H1 (cell line): ENCODE measurements around the gene ZKSCAN8. TPM values are rescaled to one million over a fixed set of nuclear protein-coding genes. Genes with fewer than 3 reads are reported as not detected.

Experiments used
- CTCF ChIA-PET: fragments of 300-600 bp; sonication (Branson Sonifier 250); formaldehyde crosslinking; loops from one replicate; lab custom pipeline; 2021; ENCODE audit not compliant: partially characterized antibody; lab: Charles Lee
- POLR2A ChIA-PET: fragments of 300-600 bp; sonication (Branson Sonifier 250); formaldehyde crosslinking; loops from one replicate; lab custom pipeline; 2021; ENCODE audit warnings: inconsistent platforms; ENCODE audit not compliant: partially characterized antibody; lab: Charles Lee
- DNase-seq, 2 experiments: peaks; one replicate each; pipeline versions ENCODE4 v3.0.0 to v3.0.0-alpha.2; 2010 to 2022; ENCODE audit warnings: low spot score in 2 of 2, low read depth in 1 of 2, mixed read lengths in 1 of 2
- FAIRE-seq: peaks from 2 replicates; lab custom pipeline; 2011; peaks lifted over from hg19 to GRCh38; lab: Jason Lieb, UNC
- H2AFZ ChIP-seq: 2 replicates; pipeline ENCODE4 v1.8.1; 2012; ENCODE audit warnings: low read length, inconsistent platforms
- H2AK5ac ChIP-seq: 2 replicates; pipeline ENCODE4 v1.6.1; 2013; ENCODE audit warnings: low read depth, low read length
- H2BK120ac ChIP-seq: replicated peaks from 2 replicates; pipeline ENCODE3; 2013; ENCODE audit warnings: low read depth, low read length, inconsistent platforms
- H2BK12ac ChIP-seq: 2 replicates; pipeline ENCODE4 v1.6.1; 2013; ENCODE audit warnings: low read depth, low read length
- H2BK15ac ChIP-seq: 2 replicates; pipeline ENCODE4 v1.6.1; 2013; ENCODE audit warnings: low read length
- H2BK20ac ChIP-seq: 2 replicates; pipeline ENCODE4 v1.6.1; 2013; ENCODE audit warnings: low read length
- H2BK5ac ChIP-seq: 2 replicates; pipeline ENCODE4 v1.6.1; 2013; ENCODE audit warnings: low read depth, low read length
- H3K14ac ChIP-seq: 2 replicates; pipeline ENCODE4 v1.6.1; 2013; ENCODE audit warnings: inconsistent platforms; ENCODE audit not compliant: insufficient read length
- H3K18ac ChIP-seq: 2 replicates; pipeline ENCODE4 v1.6.1; 2013; ENCODE audit warnings: low read length; ENCODE audit errors: extremely low read depth
- H3K23ac ChIP-seq: 2 replicates; pipeline ENCODE4 v1.6.1; 2013; ENCODE audit warnings: inconsistent platforms; ENCODE audit not compliant: insufficient read length
- H3K23me2 ChIP-seq: 2 replicates; pipeline ENCODE4 v1.6.1; 2013; ENCODE audit warnings: low read depth, low read length
- H3K27ac ChIP-seq: 2 replicates; pipeline ENCODE4 v1.6.1; 2011; ENCODE audit warnings: low read depth, low read length, inconsistent platforms
- H3K27me3 ChIP-seq, 4 experiments: replicated peaks in 1 of 4; 1 replicate in 1 of 4; 2 replicates in 3 of 4; pipeline versions ENCODE4 v1.6.1 to v1.8.1; 2011 to 2013; ENCODE audit warnings: low read length in 3 of 4, mild to moderate bottlenecking in 3 of 4, inconsistent platforms in 2 of 4, mixed read lengths in 2 of 4, moderate library complexity in 1 of 4; ENCODE audit not compliant: control insufficient read depth in 3 of 4, insufficient read depth in 3 of 4; ENCODE audit errors: extremely low read depth in 1 of 4
- H3K36me3 ChIP-seq, 4 experiments: 2 replicates each; pipeline versions ENCODE4 v1.6.1 to v1.8.1; 2011 to 2013; ENCODE audit warnings: mild to moderate bottlenecking in 4 of 4, low read length in 3 of 4, moderate library complexity in 2 of 4, control low read depth in 1 of 4, inconsistent platforms in 1 of 4; ENCODE audit not compliant: insufficient read depth in 4 of 4, control insufficient read depth in 2 of 4
- H3K4ac ChIP-seq: replicated peaks from 2 replicates; pipeline ENCODE3; 2013; ENCODE audit warnings: low read length, low read depth, mixed read lengths, inconsistent platforms; ENCODE audit not compliant: insufficient read length
- H3K4me1 ChIP-seq, 4 experiments: replicated peaks in 1 of 4; 1 replicate in 1 of 4; 2 replicates in 3 of 4; pipeline versions ENCODE4 v1.6.1 to v1.8.1; 2011 to 2013; ENCODE audit warnings: low read length in 3 of 4, inconsistent platforms in 2 of 4, mixed read lengths in 1 of 4; ENCODE audit not compliant: insufficient read depth in 4 of 4, control insufficient read depth in 3 of 4
- H3K4me2 ChIP-seq, 2 experiments: 2 replicates each; pipeline versions ENCODE4 v1.6.1 to v1.8.1; 2011 to 2013; ENCODE audit warnings: low read depth in 2 of 2, low read length in 2 of 2, control low read depth in 1 of 2, inconsistent platforms in 1 of 2, mild to moderate bottlenecking in 1 of 2; ENCODE audit not compliant: insufficient read depth in 1 of 2
- H3K4me3 ChIP-seq, 4 experiments: fragments of 200-600, 300-600 bp in 1 of 4; sonication (generic), shearing (Covaris generic), sonication (Bioruptor Twin) in 1 of 4; 2 replicates each; pipeline versions ENCODE4 v1.5.1 to v1.8.1; 2011 to 2016; ENCODE audit warnings: low read length in 4 of 4, low read depth in 3 of 4, control low read depth in 2 of 4, inconsistent platforms in 2 of 4, mild to moderate bottlenecking in 2 of 4, mixed read lengths in 1 of 4, moderate library complexity in 1 of 4; ENCODE audit not compliant: insufficient read depth in 2 of 4; ENCODE audit errors: extremely low read depth in 1 of 4
- H3K56ac ChIP-seq: replicated peaks from 2 replicates; pipeline ENCODE3; 2013; ENCODE audit warnings: low read depth, mild to moderate bottlenecking, mixed read lengths, low read length, inconsistent platforms; ENCODE audit not compliant: insufficient read length
- H3K79me1 ChIP-seq: 2 replicates; pipeline ENCODE4 v1.6.1; 2013; ENCODE audit warnings: low read depth, low read length, control low read depth
- H3K79me2 ChIP-seq, 2 experiments: 2 replicates each; pipeline versions ENCODE4 v1.6.1 to v1.8.1; 2012 to 2013; ENCODE audit warnings: low read length in 2 of 2, mild to moderate bottlenecking in 2 of 2, inconsistent platforms in 1 of 2; ENCODE audit not compliant: insufficient read depth in 2 of 2, control insufficient read depth in 1 of 2
- H3K9ac ChIP-seq, 4 experiments: replicated peaks in 1 of 4; 1 replicate in 1 of 4; 2 replicates in 3 of 4; pipeline versions ENCODE4 v1.6.1 to v1.8.1; 2011 to 2013; ENCODE audit warnings: low read depth in 3 of 4, low read length in 3 of 4, control low read depth in 2 of 4, mild to moderate bottlenecking in 2 of 4, moderate library complexity in 2 of 4, inconsistent platforms in 1 of 4; ENCODE audit errors: extremely low read depth in 1 of 4
- H3K9me3 ChIP-seq, 2 experiments: 2 replicates each; pipeline versions ENCODE4 v1.6.1 to v1.8.1; 2012 to 2013; ENCODE audit warnings: mild to moderate bottlenecking in 2 of 2, moderate library complexity in 2 of 2, control low read depth in 1 of 2, inconsistent platforms in 1 of 2, low read depth in 1 of 2, low read length in 1 of 2, mixed read lengths in 1 of 2; ENCODE audit not compliant: insufficient read depth in 2 of 2
- H4K20me1 ChIP-seq, 2 experiments: replicated peaks in 1 of 2; 2 replicates each; pipeline versions ENCODE3 to v1.8.1; 2011 to 2013; ENCODE audit warnings: inconsistent platforms in 2 of 2, low read length in 2 of 2, mild to moderate bottlenecking in 1 of 2; ENCODE audit not compliant: insufficient read depth in 2 of 2, control insufficient read depth in 1 of 2
- H4K5ac ChIP-seq: 2 replicates; pipeline ENCODE4 v1.6.1; 2013; ENCODE audit warnings: low read length, low read depth, mixed read lengths, inconsistent platforms; ENCODE audit not compliant: insufficient read length
- H4K8ac ChIP-seq: 2 replicates; pipeline ENCODE4 v1.8.0; 2013; ENCODE audit warnings: mild to moderate bottlenecking, moderate library complexity, low read length, inconsistent platforms; ENCODE audit not compliant: insufficient read depth; ENCODE audit errors: extremely low read depth
- H4K91ac ChIP-seq: replicated peaks from 2 replicates; pipeline ENCODE3; 2013; ENCODE audit warnings: low read length, mixed read lengths, inconsistent platforms; ENCODE audit not compliant: insufficient read length
- CEBPB ChIP-seq: IDR thresholded peaks from 2 replicates; pipeline ENCODE4 v1.6.1; 2012; ENCODE audit warnings: low read depth, low read length
- EP300 ChIP-seq, 2 experiments: IDR thresholded peaks; 1 replicate in 1 of 2; 2 replicates in 1 of 2; pipeline ENCODE4 v1.6.1; 2011 to 2012; ENCODE audit warnings: low read depth in 2 of 2, low read length in 2 of 2, mild to moderate bottlenecking in 2 of 2, borderline replicate concordance in 1 of 2, inconsistent platforms in 1 of 2, moderate library complexity in 1 of 2
- EZH2 ChIP-seq: fragments of 200-600 bp; sonication (generic); IDR thresholded peaks from 2 replicates; pipeline ENCODE4 v1.7.1; 2012; ENCODE audit warnings: low read depth, mild to moderate bottlenecking, moderate library complexity, low read length, inconsistent platforms; ENCODE audit not compliant: severe bottlenecking
- JUN ChIP-seq: IDR thresholded peaks from 2 replicates; pipeline ENCODE4 v1.6.1; 2011; ENCODE audit warnings: low read depth, mild to moderate bottlenecking, improper control_type of control experiment, low read length
- SRF ChIP-seq: IDR thresholded peaks from 2 replicates; pipeline ENCODE4 v1.6.1; 2011; ENCODE audit warnings: mild to moderate bottlenecking, low read depth, low read length, moderate library complexity
- SUZ12 ChIP-seq: fragments of 200-600 bp; sonication (generic); IDR thresholded peaks from 2 replicates; pipeline ENCODE4 v1.6.1; 2012; ENCODE audit warnings: mild to moderate bottlenecking, inconsistent platforms, low read length, moderate library complexity, mixed read lengths
- TAF1 ChIP-seq: IDR thresholded peaks from 2 replicates; pipeline ENCODE4 v1.6.1; 2011; ENCODE audit warnings: mild to moderate bottlenecking, low read depth, low read length
- WGBS, 2 experiments: shearing (Covaris generic) in 1 of 2; methylation state at CpG; one replicate each; pipeline versions ENCODE4 v1.1.6 to v1.1.7; 2013 to 2015; ENCODE audit warnings: low lambda C conversion rate in 2 of 2, mixed read lengths in 2 of 2, inconsistent platforms in 1 of 2, low coverage in 1 of 2, missing lambda C conversion rate in 1 of 2; ENCODE audit not compliant: insufficient replicate concordance in 2 of 2, insufficient coverage in 1 of 2, insufficient read length in 1 of 2; ENCODE audit errors: extremely low coverage in 1 of 2, missing lambda C conversion rate in 1 of 2; 5-methylcytosine and 5-hydroxymethylcytosine counted together
- polyA plus RNA-seq, 7 experiments: library from polyadenylated mRNA; depleted of rRNA in 3 of 7; stranded (reverse) in 5 of 7; unstranded in 2 of 7; fragments of >200 nt in 5 of 7; fragments of 200-250 nt in 2 of 7; gene quantifications; 1 replicate in 5 of 7; 2 replicates in 1 of 7; 4 replicates in 1 of 7; pipeline versions ENCODE4 v1.2.1 to v1.2.3, GENCODE V29; 2011 to 2013; ENCODE audit warnings: missing spikeins in 2 of 7, mixed read lengths in 2 of 7
- total RNA-seq: library from RNA; stranded (reverse); fragmentation: NEBNext Ultra II Directional; extraction: Animal tissue kit (Norgen Biotek cat#: 25700); gene quantifications from 2 replicates; pipeline ENCODE4 v1.2.1, GENCODE V29; 2021

Gene ZKSCAN8
- total and polyA plus RNA-seq, 2 of the 8 experiments (the other 6 are each of a cell fraction or from before 2014, with no cell fraction given), result 10.7 to 24.1 TPM

DNA sequence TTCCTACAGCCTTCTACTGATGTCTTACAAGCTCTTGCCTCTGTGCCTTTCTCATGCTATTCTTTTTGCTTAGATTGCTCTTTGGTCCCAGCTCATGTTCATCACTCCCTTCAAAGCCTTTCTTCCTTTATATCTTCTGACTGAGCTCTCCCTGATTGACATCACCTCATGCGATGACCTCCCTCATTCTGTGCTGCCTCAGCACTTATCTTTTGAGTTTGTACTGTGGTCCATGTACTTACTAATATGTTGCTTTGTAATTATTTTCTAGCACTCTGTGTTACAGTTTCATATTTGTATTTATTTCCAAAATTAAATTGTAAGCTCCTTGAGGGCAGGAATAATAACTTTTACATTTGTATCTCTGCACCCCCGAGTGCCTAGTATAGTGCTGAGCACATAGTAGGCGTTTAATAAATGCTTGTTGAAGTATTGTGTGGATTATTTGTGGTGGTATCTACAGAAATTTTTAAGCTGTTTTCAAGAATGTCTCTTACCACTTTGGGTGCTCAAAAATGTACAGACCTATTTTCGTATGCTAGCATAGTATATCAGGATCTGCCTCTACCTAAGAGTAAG is 17.4 kb downstream of the ZKSCAN8 start:
- no peak overlapping the region for H4K5ac ChIP-seq
- H3K23me2 ChIP-seq, result peaks cover 2% of the 10 kb centered on the region; the same call in 1 of the 2 replicates
- no peak overlapping the region for H3K4me2 ChIP-seq
- no peak overlapping the region for H3K56ac ChIP-seq
- H3K4me3 ChIP-seq, result no peak overlapping the region
- H3K79me2 ChIP-seq, result no peaks in the 10 kb centered on the region
- CTCF ChIA-PET, result interaction anchor here (0.9 to 1.7 kb wide), 4 partner anchors 9 to 912 kb away, joined by 3 to 4 read pairs (median 3); no protein-coding TSS in a partner anchor
- H2BK120ac ChIP-seq, result no peak overlapping the region
- no peaks in the 10 kb centered on the region for H3K79me1 ChIP-seq
- no peak overlapping the region for H3K27ac ChIP-seq
- 89% methylated on average over 4 of the region's 4 CpGs; no CpG with 5 or more reads in 1 of the 2 experiments for WGBS, 2 experiments
- no peak overlapping the region for H2AFZ ChIP-seq
- H4K91ac ChIP-seq, result no peak overlapping the region
- peaks cover 0 to 3% (median 0%) of the 10 kb centered on the region in 4 experiments; a peak in 1 of 7 replicates for H3K4me1 ChIP-seq
- H2BK15ac ChIP-seq, result no peak overlapping the region
- FAIRE-seq, result no peak
- no peak overlapping the region for H2BK20ac ChIP-seq
- no peak for DNase-seq
- no peak overlapping the region for H3K9ac ChIP-seq
- no peak overlapping the region for H3K14ac ChIP-seq
- H4K8ac ChIP-seq, result no peak overlapping the region
- no peak overlapping the region for H3K18ac ChIP-seq
- no peak overlapping the region for H3K4ac ChIP-seq
- no peak overlapping the region for H2AK5ac ChIP-seq
- peaks cover 0 to 2% of the 10 kb centered on the region in 2 experiments for H4K20me1 ChIP-seq
- no peak overlapping the region for H2BK12ac ChIP-seq
- peaks cover 2 to 23% (median 13%) of the 10 kb centered on the region in 4 experiments; a peak in 7 of 8 replicates for H3K36me3 ChIP-seq
- H2BK5ac ChIP-seq, result no peak overlapping the region
- POLR2A ChIA-PET, result interaction anchor here (0.5 to 2.0 kb wide), 7 partner anchors 11 to 177 kb away, joined by 3 to 6 read pairs (median 3); partner anchors contain the start of genes ZKSCAN8, ZNF165 and ZSCAN31
- H3K27me3 ChIP-seq, result peaks cover 0 to 4% (median 0%) of the 10 kb centered on the region in 4 experiments; a peak in 3 of 7 replicates
- H3K23ac ChIP-seq, result no peak overlapping the region
- H3K9me3 ChIP-seq, result no peaks in the 10 kb centered on the region
- TF ChIP-seq EP300 (IDR thresholded peaks at IDR 0.05; ENCODE audit: borderline replicate concordance in 1 of 2, low read depth in 2 of 2, low read length in 2 of 2) (no peak), SRF (no peak), JUN (no peak), CEBPB (no peak), EZH2 (no peak), TAF1 (no peak), SUZ12 (no peak)
